SK-N-MC (cell line): ENCODE results near the gene BEGAIN.

Experiments used
- EZH2 ChIP-seq: fragments of 200-600 bp; sonication (generic); IDR thresholded peaks from one replicate; pipeline ENCODE4 v1.6.1; 2017; ENCODE audit warnings: antibody characterized with exemption
- POLR2AphosphoS5 ChIP-seq: IDR thresholded peaks from 2 replicates; pipeline ENCODE4 v1.6.1; 2012; ENCODE audit warnings: mild to moderate bottlenecking, low read depth, low read length, borderline replicate concordance

GRCh38 chr14:100612986-100613385 lies 25.8 kb upstream of the BEGAIN start:
- TF ChIP-seq POLR2AphosphoS5 (no peak), EZH2 (no peak)
